COLO668 (cell line): ENCODE results near the gene UPK1A.
"Not testable (repeated sequence)": the region's sequence is repeated elsewhere in the genome, so short reads cannot be mapped to it uniquely, and the experiment has no call there.

Experiments
- DNase-seq: peaks from one replicate; lab custom pipeline; 2025; ENCODE audit not compliant: unreplicated experiment; lab: John Stamatoyannopoulos, UW

UPK1A gene

DNA sequence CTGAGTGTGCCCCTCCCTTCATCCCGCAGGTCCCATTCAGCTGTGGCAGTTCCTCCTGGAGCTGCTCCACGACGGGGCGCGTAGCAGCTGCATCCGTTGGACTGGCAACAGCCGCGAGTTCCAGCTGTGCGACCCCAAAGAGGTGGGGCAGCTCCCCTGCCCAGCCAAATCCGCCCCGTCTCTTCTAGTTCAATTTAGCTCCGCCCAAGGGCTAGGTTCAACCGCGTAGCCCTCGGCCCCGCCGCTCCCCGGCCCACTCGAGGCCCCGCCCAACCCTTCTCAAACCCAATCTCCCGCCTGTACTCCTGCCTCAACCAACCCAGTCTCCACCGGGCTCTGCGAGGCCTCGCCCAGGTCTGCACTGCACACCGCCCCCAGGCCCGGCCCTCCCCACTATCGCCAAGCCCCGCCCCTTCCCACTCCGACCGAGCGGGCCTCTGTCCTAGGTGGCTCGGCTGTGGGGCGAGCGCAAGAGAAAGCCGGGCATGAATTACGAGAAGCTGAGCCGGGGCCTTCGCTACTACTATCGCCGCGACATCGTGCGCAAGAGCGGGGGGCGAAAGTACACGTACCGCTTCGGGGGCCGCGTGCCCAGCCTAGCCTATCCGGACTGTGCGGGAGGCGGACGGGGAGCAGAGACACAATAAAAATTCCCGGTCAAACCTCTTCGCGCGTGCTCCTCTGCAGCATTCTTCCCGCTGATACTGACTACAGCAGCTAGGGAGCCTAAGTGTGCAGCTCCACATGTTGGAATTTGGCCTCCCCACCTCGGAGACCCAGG is 21.9 kb upstream of the UPK1A start:
- peak; percentile 92 for DNase-seq

DNA sequence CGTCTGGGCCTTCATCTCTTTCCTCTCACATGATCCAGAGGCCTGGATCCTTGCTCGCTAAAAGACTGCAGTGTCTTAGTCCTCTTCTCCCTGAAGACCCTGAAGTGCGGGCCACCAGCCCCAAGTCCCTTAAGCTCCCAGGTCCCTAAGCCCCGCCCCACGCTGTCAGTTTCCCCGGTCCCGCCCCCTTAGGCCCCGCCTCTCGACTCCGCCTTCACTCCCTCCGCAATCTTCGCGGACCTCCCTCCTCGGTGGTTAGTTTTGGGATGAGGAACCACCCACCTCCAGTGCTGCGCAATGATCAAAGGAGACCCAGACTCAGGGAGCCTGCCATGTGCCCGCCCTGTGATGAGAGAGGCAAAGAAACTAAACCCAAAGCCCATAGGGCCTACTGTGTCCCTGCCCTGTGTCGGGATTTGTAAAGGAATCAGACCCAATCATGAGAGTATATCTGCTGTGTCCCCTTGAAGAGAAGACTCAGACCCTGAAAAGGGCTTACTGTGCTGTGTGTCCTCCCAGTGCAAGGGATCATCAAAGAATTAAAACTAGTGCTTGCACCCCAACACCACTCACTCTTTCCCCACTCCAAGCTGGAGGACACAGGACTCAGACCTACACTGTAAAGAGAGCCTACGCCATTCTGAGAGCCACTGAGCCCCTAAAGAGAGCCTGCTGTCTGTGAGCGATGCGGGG is 21.2 kb upstream of the UPK1A start:
- DNase-seq = peak; percentile 61

DNA sequence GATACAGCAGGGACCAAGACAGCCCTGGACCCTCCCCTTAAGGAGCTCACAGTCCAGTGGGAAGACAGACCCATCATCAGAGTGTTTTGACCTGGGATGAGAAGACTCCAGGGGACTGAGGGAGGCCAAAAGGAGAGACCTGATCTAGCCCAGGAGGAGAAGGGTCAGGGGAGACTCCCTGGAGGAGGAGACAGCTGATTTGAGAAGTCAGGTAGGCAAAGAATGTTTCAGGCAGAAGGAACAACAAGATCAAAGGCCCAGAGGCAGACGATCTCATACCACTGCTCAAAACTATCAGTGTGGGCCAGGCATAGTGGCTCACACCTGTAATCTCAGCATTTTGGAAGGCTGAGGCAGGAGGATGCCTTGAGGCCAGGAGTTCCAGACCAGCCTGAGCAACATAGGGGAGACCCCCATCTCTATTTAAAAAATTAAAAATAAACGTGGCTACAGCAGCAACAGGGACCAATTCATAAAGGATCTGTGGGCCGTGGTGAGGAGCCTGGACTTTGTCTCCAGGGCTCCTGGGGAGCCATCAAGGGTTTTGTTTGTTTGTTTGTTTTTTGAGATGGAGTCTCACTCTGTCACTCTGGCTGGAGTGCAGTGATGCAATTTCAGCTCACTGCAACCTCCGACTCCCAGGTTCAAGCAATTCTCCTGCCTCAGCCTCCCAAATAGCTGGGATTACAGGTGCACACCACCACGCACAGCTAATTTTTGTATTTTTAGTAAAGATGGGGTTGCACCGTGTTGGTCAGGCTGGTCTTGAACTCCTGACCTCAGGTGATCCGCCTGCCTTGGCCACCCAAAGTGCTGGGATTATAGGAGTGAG is 20.4 kb upstream of the UPK1A start:
- DNase-seq = no peak

- peak; percentile 94 for DNase-seq
These were observed 18.0 kb upstream of the UPK1A start, which contains the start of gene COX6B1 for GRCh38 chr19:35648017-35648961. Gene COX6B1, plus strand, starts transcription at chr19:35648323. Its CDS starts 2,921 bp downstream, at chr19:35651244.

DNA sequence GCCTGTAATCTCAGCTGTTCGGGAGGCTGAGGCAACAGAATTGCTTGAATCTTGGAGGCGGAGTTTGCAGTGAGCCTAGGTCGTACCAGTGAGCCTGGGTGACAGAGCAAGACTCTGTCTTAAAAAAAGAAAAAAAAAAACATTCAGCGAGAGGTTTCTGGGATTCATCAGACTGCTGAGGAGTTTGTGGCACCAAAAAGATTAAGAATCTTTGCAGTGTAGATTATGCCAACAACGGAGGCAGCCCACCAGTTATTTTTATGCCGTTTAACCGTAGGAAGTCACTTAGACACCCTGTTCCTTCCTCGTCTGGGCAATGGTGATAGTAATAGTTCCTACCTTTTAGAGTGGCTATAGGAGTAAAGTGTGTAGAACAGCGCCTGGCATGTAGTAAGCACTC is 15.7 kb upstream of the UPK1A start:
- no peak for DNase-seq

- not testable (repeated sequence) for DNase-seq
These were observed 11.5 kb upstream of the UPK1A start for GRCh38 chr19:35654828-35655227.

DNA sequence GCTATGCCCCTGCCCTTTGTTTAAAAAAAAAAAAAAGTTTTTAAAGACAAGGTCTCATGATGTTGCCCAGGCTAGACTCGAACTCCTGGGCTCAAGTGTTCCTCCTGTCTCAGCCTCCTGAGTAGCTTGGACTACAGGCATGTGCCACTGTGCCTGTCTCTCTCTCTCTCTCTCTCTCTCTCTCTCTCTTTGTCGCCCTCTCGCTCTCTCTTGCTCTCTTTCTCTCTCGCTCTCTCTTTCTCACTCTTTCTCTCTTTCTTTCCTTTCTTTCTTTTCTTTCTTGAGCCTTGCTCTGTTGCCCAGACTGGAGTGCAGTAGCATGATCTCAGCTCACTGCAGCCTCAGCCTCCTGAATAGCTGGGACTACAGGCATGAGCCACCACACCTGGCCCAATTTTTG is 10.7 kb upstream of the UPK1A start:
- no peak for DNase-seq

DNA sequence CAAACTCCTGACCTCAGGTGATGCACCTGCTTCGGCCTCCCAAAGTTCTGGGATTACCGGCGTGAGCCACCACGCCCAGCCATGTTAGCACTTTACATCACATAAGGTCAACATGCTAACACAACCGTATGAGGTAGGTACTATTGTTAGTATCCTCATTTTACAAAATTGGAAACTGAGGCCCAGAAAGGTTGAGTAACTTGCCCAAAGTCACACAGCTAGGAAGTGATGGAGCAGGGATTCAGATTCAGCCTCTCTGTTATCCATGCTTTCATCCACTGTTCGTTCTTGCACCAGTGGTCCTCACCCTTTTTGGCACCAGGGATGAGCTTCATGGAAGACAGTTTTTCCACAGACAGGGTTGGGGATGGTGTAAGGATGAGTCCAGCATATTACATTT is 9.6 kb upstream of the UPK1A start:
- no peak for DNase-seq

- peak; percentile 5 for DNase-seq
These were observed 8.2 kb upstream of the UPK1A start for GRCh38 chr19:35657904-35658700.

DNA sequence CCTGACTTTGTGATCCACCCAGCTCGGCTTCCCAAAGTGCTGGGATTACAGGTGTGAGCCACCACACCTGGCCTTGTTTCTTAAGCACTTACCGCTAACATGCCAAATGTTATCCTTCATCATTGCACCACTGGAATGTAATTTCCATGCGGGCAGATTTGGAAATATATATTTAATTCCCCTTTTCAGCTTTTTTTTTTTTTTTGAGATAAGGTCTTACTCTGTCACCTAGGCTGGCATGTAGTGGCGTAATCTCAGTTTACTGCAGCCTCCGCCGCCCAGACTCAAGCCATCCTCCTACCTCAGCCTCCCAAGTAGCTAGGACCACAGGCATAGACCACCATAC is 4.3 kb upstream of the UPK1A start:
- no peak for DNase-seq

DNA sequence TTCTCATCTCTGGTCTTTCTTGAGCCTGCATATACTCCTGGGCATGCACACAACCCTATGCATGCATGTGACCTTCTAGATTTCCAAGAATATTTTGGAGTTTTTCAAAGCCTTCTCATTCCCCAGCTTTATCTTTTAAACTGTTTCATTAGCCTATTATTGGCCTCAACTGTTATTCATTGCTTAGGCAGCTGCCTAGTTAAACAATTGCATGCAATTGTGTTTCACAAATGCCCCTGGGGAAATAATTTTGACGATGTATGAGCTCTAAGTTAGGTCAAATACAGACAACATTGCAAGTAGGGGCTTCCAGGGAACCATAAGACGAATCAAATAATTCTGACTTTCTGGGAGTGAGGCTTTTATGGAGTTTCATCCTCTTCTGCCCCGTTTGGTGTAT is 2.3 kb upstream of the UPK1A start:
- no peak for DNase-seq

- no peak for DNase-seq
These were observed 1.2 kb upstream of the UPK1A start for GRCh38 chr19:35665157-35665556.

DNA sequence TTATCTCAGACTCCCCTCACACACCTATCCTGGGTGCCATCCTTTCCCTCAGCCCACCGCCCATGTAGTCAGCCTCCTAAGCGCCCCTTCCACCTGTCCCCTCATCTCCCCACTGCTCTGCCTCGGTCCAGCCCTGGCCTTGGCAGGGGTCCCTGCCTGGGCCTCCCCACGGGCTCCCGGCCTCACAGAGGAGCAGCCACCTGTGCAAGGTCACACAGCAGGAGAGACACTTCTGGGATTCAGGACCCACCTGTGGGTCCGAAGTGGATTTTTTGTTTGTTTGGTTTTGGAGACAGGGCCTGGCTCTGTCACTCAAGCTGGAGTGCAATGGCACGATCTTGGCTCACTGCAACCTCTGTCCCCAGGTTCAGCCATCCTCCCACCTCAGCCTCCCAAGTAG is 713 bp upstream of the UPK1A start:
- DNase-seq = no peak

DNA sequence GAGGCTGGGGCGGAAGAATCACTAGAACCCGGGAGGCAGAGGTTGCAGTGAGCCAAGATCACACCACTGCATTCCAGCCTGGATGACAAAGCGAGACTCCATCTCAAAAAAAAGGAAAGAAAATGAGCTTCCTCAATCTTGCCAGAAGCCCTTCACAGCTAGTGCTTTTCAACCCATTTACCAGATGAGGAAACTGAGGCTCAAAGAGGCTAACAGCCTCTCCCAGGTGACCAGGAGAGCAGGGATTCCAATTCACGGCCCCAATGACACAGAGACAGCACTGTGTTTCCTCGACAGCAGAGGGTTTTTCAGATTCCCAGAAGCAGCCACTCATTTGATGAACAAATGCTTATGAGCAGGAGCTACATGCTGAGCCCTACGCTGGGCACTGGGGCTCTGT is 3.2 kb downstream of the UPK1A start:
- DNase-seq = no peak

GRCh38 chr19:35669974-35670373 is 3.7 kb downstream of the UPK1A start:
- DNase-seq = no peak

DNA sequence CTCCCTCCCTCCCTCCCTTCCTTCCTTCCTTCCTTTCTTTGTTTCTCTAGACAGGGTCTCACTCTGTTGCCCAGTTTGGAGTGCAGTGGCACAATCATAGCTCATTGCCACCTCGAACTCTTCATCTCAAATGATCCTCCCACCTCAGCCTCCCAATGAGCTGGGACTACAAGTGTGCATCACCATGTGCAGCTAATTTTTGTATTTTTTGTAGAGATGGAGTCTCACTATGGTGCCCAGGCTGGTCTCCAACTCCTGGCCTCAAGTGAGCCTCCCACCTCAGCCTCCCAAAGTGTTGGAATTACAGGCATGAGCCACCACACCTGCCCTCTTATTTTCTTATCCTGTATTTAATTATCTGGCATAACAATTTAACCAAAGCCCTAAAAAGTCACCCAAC is 4.4 kb downstream of the UPK1A start:
- no peak for DNase-seq

DNA sequence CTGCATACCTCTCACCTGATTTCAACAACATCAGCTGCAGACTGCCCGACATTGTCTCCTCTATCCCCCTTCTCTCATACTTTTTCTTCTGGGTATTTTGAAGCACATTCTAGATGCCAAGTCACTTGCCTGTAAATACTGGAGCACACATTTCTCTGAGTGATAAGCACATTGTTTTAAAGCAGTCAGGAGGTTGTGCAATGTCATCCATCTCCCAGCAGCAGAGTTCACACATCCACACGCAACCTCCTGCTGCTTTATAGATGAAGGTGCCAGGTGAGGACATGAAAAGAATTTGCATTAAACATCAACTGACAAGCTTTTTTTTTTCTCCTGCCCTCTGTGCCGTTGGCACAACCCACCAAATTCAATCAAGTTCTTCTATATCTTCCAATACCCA is 5.5 kb downstream of the UPK1A start:
- DNase-seq = no peak

- peak; percentile 26 for DNase-seq
These were observed 6.9 kb downstream of the UPK1A start for GRCh38 chr19:35673121-35673804.

DNA sequence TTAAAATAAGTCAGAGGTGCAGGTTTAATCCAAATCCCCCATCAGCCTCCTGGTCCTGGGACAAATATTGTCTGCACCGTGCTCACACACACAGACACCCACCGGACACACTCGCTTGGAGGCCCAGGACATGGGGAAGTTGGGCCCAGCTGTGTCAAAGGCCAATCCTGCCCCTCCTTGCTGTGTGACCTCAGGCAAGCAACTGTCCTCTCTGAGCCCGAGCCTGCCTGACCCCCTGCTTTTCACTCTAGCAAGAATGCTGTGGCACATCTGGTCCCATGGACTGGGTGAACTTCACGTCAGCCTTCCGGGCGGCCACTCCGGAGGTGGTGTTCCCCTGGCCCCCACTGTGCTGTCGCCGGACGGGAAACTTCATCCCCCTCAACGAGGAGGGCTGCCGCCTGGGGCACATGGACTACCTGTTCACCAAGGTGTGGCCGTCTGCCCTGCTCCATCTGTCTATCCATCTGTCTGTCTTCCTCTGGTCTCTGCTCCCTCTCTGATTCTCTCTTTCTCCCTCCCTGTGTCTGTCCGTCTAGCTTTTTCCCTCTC is 9.3 kb downstream of the UPK1A start:
- no peak for DNase-seq
